H1 (cell line): Measurements from ENCODE around the gene SOX13. TPM values are rescaled to one million over a fixed set of nuclear protein-coding genes. Genes with fewer than 3 reads are reported as not detected.

Source experiments
- CHD1 ChIP-seq: IDR thresholded peaks from 2 replicates; pipeline ENCODE4 v1.6.1; 2012; ENCODE audit warnings: low read depth, low read length, improper control_type of control experiment
- CTBP2 ChIP-seq: IDR thresholded peaks from 2 replicates; pipeline ENCODE4 v1.7.0; 2011; ENCODE audit warnings: borderline replicate concordance, mild to moderate bottlenecking, moderate library complexity, mixed read lengths, low read length; ENCODE audit not compliant: insufficient read depth, insufficient read length
- EZH2 ChIP-seq: fragments of 200-600 bp; sonication (generic); IDR thresholded peaks from 2 replicates; pipeline ENCODE4 v1.7.1; 2012; ENCODE audit warnings: low read depth, mild to moderate bottlenecking, moderate library complexity, low read length, inconsistent platforms; ENCODE audit not compliant: severe bottlenecking
- POLR2AphosphoS5 ChIP-seq: IDR thresholded peaks from 2 replicates; pipeline ENCODE4 v1.6.1; 2011; ENCODE audit warnings: low read depth, low read length
- SIX5 ChIP-seq: IDR thresholded peaks from 2 replicates; pipeline ENCODE4 v1.6.1; 2011; ENCODE audit warnings: mild to moderate bottlenecking, low read depth, low read length
- TCF12 ChIP-seq: IDR thresholded peaks from 2 replicates; pipeline ENCODE4 v1.6.1; 2011; ENCODE audit warnings: low read depth, mild to moderate bottlenecking, low read length
- polyA plus RNA-seq, 7 experiments: library from polyadenylated mRNA; depleted of rRNA in 3 of 7; stranded (reverse) in 5 of 7; unstranded in 2 of 7; fragments of >200 nt in 5 of 7; fragments of 200-250 nt in 2 of 7; gene quantifications; 1 replicate in 5 of 7; 2 replicates in 1 of 7; 4 replicates in 1 of 7; pipeline versions ENCODE4 v1.2.1 to v1.2.3, GENCODE V29; 2011 to 2013; ENCODE audit warnings: missing spikeins in 2 of 7, mixed read lengths in 2 of 7
- total RNA-seq: library from RNA; stranded (reverse); fragmentation: NEBNext Ultra II Directional; extraction: Animal tissue kit (Norgen Biotek cat#: 25700); gene quantifications from 2 replicates; pipeline ENCODE4 v1.2.1, GENCODE V29; 2021
- TF ChIP-seq, protein P1 (sequence below): fragments of 300-600 bp; sonication (generic); IDR thresholded peaks from 2 replicates; pipeline ENCODE4 v1.7.1; 2012; ENCODE audit warnings: low read length, moderate library complexity, mild to moderate bottlenecking, inconsistent platforms; ENCODE audit not compliant: insufficient replicate concordance
- TF ChIP-seq, protein P2 (sequence below): IDR thresholded peaks from 2 replicates; pipeline ENCODE4 v1.6.1; 2012; ENCODE audit warnings: inconsistent platforms

Gene SOX13
- total and polyA plus RNA-seq, 2 of the 8 experiments (the other 6 are each of a cell fraction or from before 2014, with no cell fraction given): 113 to 173 TPM

DNA sequence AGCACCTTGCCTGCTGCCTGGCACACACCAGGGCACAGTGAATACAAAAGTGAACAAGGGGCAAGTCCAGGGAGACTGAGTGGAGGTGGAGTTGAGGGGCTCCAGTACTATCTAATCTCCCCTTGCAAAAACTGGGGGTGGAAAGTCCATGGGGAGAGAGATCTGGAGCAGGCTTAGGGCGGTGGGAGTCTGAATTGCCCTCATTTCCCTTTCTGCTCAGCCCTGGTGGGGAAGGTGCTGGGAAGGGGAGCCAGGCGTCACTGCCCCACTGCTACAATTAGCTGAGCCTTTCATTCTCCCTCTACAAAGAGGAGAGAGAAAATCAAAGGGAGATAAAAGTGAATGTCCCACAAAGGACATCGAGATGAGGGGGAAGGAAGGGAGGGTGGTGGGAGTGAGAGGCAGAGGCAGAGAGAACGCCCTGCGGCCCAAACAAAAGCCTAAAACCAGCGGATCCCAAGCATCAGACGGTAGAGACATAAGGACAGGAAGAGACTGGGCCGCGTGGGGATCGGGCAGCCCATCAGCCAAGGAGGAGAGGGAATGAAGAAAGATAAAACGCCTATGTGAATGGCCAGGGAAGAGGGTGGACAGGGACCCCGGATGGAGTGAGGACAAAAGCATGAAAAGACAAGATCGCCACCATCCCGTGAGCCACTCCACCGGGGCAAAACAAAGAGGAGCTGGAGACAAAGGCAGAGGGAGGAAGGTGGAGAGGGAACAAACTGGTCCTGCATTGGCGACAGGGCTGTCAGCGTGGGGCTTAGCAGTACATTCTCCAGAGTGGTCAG lies 46.8 kb upstream of the SOX13 start (continued):
- TF ChIP-seq, protein P1, sequence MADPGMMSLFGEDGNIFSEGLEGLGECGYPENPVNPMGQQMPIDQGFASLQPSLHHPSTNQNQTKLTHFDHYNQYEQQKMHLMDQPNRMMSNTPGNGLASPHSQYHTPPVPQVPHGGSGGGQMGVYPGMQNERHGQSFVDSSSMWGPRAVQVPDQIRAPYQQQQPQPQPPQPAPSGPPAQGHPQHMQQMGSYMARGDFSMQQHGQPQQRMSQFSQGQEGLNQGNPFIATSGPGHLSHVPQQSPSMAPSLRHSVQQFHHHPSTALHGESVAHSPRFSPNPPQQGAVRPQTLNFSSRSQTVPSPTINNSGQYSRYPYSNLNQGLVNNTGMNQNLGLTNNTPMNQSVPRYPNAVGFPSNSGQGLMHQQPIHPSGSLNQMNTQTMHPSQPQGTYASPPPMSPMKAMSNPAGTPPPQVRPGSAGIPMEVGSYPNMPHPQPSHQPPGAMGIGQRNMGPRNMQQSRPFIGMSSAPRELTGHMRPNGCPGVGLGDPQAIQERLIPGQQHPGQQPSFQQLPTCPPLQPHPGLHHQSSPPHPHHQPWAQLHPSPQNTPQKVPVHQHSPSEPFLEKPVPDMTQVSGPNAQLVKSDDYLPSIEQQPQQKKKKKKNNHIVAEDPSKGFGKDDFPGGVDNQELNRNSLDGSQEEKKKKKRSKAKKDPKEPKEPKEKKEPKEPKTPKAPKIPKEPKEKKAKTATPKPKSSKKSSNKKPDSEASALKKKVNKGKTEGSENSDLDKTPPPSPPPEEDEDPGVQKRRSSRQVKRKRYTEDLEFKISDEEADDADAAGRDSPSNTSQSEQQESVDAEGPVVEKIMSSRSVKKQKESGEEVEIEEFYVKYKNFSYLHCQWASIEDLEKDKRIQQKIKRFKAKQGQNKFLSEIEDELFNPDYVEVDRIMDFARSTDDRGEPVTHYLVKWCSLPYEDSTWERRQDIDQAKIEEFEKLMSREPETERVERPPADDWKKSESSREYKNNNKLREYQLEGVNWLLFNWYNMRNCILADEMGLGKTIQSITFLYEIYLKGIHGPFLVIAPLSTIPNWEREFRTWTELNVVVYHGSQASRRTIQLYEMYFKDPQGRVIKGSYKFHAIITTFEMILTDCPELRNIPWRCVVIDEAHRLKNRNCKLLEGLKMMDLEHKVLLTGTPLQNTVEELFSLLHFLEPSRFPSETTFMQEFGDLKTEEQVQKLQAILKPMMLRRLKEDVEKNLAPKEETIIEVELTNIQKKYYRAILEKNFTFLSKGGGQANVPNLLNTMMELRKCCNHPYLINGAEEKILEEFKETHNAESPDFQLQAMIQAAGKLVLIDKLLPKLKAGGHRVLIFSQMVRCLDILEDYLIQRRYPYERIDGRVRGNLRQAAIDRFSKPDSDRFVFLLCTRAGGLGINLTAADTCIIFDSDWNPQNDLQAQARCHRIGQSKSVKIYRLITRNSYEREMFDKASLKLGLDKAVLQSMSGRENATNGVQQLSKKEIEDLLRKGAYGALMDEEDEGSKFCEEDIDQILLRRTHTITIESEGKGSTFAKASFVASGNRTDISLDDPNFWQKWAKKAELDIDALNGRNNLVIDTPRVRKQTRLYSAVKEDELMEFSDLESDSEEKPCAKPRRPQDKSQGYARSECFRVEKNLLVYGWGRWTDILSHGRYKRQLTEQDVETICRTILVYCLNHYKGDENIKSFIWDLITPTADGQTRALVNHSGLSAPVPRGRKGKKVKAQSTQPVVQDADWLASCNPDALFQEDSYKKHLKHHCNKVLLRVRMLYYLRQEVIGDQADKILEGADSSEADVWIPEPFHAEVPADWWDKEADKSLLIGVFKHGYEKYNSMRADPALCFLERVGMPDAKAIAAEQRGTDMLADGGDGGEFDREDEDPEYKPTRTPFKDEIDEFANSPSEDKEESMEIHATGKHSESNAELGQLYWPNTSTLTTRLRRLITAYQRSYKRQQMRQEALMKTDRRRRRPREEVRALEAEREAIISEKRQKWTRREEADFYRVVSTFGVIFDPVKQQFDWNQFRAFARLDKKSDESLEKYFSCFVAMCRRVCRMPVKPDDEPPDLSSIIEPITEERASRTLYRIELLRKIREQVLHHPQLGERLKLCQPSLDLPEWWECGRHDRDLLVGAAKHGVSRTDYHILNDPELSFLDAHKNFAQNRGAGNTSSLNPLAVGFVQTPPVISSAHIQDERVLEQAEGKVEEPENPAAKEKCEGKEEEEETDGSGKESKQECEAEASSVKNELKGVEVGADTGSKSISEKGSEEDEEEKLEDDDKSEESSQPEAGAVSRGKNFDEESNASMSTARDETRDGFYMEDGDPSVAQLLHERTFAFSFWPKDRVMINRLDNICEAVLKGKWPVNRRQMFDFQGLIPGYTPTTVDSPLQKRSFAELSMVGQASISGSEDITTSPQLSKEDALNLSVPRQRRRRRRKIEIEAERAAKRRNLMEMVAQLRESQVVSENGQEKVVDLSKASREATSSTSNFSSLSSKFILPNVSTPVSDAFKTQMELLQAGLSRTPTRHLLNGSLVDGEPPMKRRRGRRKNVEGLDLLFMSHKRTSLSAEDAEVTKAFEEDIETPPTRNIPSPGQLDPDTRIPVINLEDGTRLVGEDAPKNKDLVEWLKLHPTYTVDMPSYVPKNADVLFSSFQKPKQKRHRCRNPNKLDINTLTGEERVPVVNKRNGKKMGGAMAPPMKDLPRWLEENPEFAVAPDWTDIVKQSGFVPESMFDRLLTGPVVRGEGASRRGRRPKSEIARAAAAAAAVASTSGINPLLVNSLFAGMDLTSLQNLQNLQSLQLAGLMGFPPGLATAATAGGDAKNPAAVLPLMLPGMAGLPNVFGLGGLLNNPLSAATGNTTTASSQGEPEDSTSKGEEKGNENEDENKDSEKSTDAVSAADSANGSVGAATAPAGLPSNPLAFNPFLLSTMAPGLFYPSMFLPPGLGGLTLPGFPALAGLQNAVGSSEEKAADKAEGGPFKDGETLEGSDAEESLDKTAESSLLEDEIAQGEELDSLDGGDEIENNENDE: no peak
- TF ChIP-seq SIX5: no peak
- TF ChIP-seq, protein P2, sequence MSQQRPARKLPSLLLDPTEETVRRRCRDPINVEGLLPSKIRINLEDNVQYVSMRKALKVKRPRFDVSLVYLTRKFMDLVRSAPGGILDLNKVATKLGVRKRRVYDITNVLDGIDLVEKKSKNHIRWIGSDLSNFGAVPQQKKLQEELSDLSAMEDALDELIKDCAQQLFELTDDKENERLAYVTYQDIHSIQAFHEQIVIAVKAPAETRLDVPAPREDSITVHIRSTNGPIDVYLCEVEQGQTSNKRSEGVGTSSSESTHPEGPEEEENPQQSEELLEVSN: no peak
- no peak for TF ChIP-seq EZH2
- no peak for TF ChIP-seq TCF12
- TF ChIP-seq CHD1: no peak
- no peak for TF ChIP-seq POLR2AphosphoS5
- no peak for TF ChIP-seq CTBP2
